ENCODE measurements around the gene GOLGA1. TPM values are rescaled to one million over a fixed set of nuclear protein-coding genes. Genes with fewer than 3 reads are reported as not detected.
A peak's percentile ranks its signal among the peaks of the same experiment; 100 is the strongest.

The GOLGA1 gene
- total and polyA plus RNA-seq, 2 of the 13 experiments (the other 11 are each of a cell fraction or from before 2014, with no cell fraction given) = 12.7 to 15.9 TPM

DNA sequence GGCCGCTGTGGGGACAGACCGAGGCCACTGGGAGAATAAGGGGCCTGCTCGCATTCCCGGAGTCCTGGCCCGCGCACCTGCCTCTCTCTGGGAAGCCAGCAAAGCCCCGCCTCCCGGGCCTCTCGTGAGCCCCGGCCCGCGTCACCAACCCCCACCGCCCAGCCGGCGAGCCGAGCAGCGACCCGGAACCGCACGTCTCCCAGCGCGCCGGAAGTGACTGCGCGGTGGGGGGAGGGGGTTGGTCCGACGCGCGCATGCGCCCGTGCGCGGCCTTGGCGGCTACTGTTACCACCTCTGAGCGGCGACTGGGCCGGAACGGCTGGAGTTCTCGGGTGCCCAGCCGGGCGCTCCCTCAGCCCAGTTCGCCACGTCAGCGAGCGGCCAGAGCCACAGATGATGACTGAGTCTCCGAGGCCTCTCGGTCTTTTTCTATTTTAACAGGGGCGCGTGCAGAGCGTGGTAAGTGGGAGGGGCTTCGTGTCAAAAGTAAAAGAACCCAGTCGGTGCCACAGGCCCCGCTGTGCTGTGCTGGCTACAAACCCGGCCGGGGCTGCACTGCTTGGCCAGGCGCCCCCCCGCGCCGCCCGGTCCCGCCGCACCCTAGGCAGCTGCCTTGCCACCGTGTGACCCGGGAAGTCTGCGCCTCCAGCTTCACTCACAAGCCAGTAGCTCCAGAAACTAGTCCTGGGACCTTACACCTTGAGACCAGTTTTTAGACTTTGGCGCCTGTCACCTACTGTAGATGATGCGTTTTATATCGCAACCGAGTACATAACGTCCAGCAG lies at the start of gene GOLGA1 (continued):
- TF ChIP-seq, protein P1, sequence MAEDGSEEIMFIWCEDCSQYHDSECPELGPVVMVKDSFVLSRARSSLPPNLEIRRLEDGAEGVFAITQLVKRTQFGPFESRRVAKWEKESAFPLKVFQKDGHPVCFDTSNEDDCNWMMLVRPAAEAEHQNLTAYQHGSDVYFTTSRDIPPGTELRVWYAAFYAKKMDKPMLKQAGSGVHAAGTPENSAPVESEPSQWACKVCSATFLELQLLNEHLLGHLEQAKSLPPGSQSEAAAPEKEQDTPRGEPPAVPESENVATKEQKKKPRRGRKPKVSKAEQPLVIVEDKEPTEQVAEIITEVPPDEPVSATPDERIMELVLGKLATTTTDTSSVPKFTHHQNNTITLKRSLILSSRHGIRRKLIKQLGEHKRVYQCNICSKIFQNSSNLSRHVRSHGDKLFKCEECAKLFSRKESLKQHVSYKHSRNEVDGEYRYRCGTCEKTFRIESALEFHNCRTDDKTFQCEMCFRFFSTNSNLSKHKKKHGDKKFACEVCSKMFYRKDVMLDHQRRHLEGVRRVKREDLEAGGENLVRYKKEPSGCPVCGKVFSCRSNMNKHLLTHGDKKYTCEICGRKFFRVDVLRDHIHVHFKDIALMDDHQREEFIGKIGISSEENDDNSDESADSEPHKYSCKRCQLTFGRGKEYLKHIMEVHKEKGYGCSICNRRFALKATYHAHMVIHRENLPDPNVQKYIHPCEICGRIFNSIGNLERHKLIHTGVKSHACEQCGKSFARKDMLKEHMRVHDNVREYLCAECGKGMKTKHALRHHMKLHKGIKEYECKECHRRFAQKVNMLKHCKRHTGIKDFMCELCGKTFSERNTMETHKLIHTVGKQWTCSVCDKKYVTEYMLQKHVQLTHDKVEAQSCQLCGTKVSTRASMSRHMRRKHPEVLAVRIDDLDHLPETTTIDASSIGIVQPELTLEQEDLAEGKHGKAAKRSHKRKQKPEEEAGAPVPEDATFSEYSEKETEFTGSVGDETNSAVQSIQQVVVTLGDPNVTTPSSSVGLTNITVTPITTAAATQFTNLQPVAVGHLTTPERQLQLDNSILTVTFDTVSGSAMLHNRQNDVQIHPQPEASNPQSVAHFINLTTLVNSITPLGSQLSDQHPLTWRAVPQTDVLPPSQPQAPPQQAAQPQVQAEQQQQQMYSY (CRISPR knock-in tag; IDR thresholded peaks at IDR 0.05) = peak; percentile 59; the same call in 1 of the 2 replicates
- TF ChIP-seq SRF (IDR thresholded peaks at IDR 0.05; ENCODE audit: low read depth, low read length) = no peak
- TF ChIP-seq SMAD1 (CRISPR knock-in tag; IDR thresholded peaks at IDR 0.05; ENCODE audit: borderline replicate concordance, low read depth) = no peak
- TF ChIP-seq, protein P2, sequence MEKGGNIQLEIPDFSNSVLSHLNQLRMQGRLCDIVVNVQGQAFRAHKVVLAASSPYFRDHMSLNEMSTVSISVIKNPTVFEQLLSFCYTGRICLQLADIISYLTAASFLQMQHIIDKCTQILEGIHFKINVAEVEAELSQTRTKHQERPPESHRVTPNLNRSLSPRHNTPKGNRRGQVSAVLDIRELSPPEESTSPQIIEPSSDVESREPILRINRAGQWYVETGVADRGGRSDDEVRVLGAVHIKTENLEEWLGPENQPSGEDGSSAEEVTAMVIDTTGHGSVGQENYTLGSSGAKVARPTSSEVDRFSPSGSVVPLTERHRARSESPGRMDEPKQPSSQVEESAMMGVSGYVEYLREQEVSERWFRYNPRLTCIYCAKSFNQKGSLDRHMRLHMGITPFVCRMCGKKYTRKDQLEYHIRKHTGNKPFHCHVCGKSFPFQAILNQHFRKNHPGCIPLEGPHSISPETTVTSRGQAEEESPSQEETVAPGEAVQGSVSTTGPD (CRISPR knock-in tag; IDR thresholded peaks at IDR 0.05) = no peak
- TF ChIP-seq, protein P3, sequence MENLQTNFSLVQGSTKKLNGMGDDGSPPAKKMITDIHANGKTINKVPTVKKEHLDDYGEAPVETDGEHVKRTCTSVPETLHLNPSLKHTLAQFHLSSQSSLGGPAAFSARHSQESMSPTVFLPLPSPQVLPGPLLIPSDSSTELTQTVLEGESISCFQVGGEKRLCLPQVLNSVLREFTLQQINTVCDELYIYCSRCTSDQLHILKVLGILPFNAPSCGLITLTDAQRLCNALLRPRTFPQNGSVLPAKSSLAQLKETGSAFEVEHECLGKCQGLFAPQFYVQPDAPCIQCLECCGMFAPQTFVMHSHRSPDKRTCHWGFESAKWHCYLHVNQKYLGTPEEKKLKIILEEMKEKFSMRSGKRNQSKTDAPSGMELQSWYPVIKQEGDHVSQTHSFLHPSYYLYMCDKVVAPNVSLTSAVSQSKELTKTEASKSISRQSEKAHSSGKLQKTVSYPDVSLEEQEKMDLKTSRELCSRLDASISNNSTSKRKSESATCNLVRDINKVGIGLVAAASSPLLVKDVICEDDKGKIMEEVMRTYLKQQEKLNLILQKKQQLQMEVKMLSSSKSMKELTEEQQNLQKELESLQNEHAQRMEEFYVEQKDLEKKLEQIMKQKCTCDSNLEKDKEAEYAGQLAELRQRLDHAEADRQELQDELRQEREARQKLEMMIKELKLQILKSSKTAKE (CRISPR knock-in tag; IDR thresholded peaks at IDR 0.05; ENCODE audit: borderline replicate concordance) = peak; percentile 64; the same call in 1 of the 2 replicates
- TF ChIP-seq, protein P4, sequence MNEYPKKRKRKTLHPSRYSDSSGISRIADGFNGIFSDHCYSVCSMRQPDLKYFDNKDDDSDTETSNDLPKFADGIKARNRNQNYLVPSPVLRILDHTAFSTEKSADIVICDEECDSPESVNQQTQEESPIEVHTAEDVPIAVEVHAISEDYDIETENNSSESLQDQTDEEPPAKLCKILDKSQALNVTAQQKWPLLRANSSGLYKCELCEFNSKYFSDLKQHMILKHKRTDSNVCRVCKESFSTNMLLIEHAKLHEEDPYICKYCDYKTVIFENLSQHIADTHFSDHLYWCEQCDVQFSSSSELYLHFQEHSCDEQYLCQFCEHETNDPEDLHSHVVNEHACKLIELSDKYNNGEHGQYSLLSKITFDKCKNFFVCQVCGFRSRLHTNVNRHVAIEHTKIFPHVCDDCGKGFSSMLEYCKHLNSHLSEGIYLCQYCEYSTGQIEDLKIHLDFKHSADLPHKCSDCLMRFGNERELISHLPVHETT (CRISPR knock-in tag; conservative IDR thresholded peaks at IDR 0.05) = peak; percentile 95
- TF ChIP-seq ZNF724P (CRISPR knock-in tag; IDR thresholded peaks at IDR 0.05; ENCODE audit: borderline replicate concordance) = no peak
- peak; percentile 31; the same call in 1 of the 2 replicates for TF ChIP-seq GATA4 (IDR thresholded peaks at IDR 0.05; ENCODE audit: borderline replicate concordance, low read depth)
- TF ChIP-seq ZNF484 (CRISPR knock-in tag; IDR thresholded peaks at IDR 0.05; ENCODE audit: borderline replicate concordance, low read depth) = no peak
- TF ChIP-seq RBM22 (optimal IDR thresholded peaks at IDR 0.05; ENCODE audit: low read length) = no peak
- TF ChIP-seq NFE2L1 (CRISPR knock-in tag; IDR thresholded peaks at IDR 0.05; ENCODE audit: borderline replicate concordance) = no peak
- TF ChIP-seq CHD4 (IDR thresholded peaks at IDR 0.05; ENCODE audit: borderline replicate concordance, low read length) = no peak
- TF ChIP-seq, protein P5, sequence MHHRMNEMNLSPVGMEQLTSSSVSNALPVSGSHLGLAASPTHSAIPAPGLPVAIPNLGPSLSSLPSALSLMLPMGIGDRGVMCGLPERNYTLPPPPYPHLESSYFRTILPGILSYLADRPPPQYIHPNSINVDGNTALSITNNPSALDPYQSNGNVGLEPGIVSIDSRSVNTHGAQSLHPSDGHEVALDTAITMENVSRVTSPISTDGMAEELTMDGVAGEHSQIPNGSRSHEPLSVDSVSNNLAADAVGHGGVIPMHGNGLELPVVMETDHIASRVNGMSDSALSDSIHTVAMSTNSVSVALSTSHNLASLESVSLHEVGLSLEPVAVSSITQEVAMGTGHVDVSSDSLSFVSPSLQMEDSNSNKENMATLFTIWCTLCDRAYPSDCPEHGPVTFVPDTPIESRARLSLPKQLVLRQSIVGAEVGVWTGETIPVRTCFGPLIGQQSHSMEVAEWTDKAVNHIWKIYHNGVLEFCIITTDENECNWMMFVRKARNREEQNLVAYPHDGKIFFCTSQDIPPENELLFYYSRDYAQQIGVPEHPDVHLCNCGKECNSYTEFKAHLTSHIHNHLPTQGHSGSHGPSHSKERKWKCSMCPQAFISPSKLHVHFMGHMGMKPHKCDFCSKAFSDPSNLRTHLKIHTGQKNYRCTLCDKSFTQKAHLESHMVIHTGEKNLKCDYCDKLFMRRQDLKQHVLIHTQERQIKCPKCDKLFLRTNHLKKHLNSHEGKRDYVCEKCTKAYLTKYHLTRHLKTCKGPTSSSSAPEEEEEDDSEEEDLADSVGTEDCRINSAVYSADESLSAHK (CRISPR knock-in tag; IDR thresholded peaks at IDR 0.05; ENCODE audit: borderline replicate concordance) = no peak
- TF ChIP-seq ATF1 (CRISPR knock-in tag; IDR thresholded peaks at IDR 0.05) = peak; percentile 86
- TF ChIP-seq ELF1 (CRISPR knock-in tag; IDR thresholded peaks at IDR 0.05) = peak; percentile 94

All from HepG2 (cell line).